Measurements from ENCODE around the gene ATP2B3. TPM values are rescaled to one million over a fixed set of nuclear protein-coding genes. Genes with fewer than 3 reads are reported as not detected.

ATP2B3 gene
- total RNA-seq, 6 donors from 2014 or later, result 0.10 to 0.55 (median 0.33) TPM; not detected in 2

DNA sequence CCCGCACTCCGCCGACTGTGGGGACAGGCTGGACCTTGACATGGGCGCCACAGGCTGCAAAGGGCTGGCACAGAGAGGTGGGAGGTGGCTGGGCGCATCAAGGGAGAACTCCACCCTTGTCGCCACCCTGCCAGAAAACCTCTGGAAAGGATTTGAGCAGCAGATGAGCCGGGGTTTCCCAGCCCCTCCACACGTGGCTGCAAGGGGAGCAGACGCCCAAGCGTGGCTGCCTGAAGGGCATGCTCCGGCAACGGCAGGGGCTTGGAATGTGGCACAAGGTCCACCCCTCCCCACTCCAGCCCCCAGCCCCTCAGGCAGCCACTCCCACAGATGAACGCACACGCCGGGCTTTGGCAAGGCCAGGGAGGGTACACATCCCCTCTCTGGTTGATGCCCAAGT, 18.1 kb upstream of the ATP2B3 start:
- TF ChIP-seq EP300 (IDR thresholded peaks at IDR 0.05) (no peak), POLR2AphosphoS5 (IDR thresholded peaks at IDR 0.05) (no peak), POLR2A (IDR thresholded peaks at IDR 0.05) (no peak)
- TF ChIP-seq, protein P1, sequence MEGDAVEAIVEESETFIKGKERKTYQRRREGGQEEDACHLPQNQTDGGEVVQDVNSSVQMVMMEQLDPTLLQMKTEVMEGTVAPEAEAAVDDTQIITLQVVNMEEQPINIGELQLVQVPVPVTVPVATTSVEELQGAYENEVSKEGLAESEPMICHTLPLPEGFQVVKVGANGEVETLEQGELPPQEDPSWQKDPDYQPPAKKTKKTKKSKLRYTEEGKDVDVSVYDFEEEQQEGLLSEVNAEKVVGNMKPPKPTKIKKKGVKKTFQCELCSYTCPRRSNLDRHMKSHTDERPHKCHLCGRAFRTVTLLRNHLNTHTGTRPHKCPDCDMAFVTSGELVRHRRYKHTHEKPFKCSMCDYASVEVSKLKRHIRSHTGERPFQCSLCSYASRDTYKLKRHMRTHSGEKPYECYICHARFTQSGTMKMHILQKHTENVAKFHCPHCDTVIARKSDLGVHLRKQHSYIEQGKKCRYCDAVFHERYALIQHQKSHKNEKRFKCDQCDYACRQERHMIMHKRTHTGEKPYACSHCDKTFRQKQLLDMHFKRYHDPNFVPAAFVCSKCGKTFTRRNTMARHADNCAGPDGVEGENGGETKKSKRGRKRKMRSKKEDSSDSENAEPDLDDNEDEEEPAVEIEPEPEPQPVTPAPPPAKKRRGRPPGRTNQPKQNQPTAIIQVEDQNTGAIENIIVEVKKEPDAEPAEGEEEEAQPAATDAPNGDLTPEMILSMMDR (IDR thresholded peaks at IDR 0.05), result no peak
- Histone ChIP-seq H3K4me1 (peaks cover 0 to 2% (median 0%) of the 10 kb centered on the region in 4 donors), H3K4me3 (no peak overlapping the region), H3K27ac (no peak overlapping the region), H3K9me3 (no peaks in the 10 kb centered on the region), H3K27me3 (no peaks in the 10 kb centered on the region), H3K36me3 (no peaks in the 10 kb centered on the region)
- peak in 1 of 2 donors; percentile 41 for DNase-seq
- no peak for ATAC-seq (ENCODE audit: low FRiP score in 2 of 2)
- 67 to 80% methylated on average over 3 to 15 of the region's 15 CpGs for WGBS, 2 donors

DNA sequence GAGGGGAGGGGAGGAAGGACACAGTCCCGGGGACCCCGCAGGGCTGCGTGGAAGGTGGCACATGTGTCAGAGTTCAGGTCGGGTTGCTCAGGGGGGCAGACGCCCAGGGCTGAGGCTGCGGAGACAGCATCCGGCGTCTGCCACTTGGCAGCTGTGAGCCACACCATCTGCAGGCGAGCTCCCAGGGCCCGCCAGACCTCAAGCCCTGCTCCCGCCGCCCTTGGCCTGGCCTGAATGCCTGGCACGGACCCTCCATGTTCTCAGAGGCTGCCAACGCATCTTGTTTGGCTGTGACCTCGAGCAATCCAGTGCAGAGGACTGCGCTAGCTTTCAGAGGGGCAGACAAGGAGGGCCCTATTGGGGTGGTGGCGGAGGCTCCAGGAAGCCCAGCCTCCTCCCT, 17.6 kb upstream of the ATP2B3 start:
- Histone ChIP-seq H3K27ac (no peak overlapping the region), H3K27me3 (no peaks in the 10 kb centered on the region), H3K4me3 (no peak overlapping the region), H3K36me3 (no peaks in the 10 kb centered on the region), H3K4me1 (no peaks in the 10 kb centered on the region), H3K9me3 (no peaks in the 10 kb centered on the region)
- peak in 1 of 2 donors; percentile 60 for DNase-seq
- TF ChIP-seq POLR2AphosphoS5 (IDR thresholded peaks at IDR 0.05) (no peak), EP300 (IDR thresholded peaks at IDR 0.05) (no peak), POLR2A (IDR thresholded peaks at IDR 0.05) (no peak)
- TF ChIP-seq, protein P1 (IDR thresholded peaks at IDR 0.05), result no peak
- ATAC-seq (ENCODE audit: low FRiP score in 2 of 2), result peak in 1 of 2 donors; percentile 14
- 83% methylated on average over 16 of the region's 17 CpGs; no CpG with 5 or more reads in 1 of the 2 donors for WGBS, 2 donors

DNA sequence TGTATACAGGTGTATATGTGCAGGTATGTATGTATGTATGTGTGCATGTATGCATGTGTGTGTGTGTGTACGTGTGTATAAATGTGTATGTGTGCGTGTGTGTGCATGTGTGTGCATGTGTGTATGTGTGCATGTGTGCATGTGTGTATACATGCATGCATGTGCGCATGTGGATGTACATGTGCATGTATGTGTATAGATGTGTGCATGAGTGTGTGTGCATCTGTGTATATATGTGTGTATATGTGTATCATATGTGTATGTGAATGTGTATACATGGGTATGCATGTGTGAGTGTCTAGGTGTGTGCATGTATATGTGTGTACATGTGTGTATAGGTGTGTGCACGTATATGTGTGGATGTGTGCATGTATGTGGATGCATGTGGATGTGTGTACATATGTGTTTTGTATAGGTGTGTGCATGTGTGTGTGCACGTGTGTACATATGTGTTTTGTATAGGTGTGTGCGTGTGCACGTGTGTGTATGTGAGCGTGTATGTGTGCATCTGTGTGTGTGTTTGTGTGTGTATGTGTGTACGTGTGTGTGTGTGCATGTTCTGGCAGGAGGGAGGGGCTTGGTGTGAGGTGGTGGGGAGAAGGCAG, 16.7 kb upstream of the ATP2B3 start:
- TF ChIP-seq EP300 (IDR thresholded peaks at IDR 0.05), result no peak
- TF ChIP-seq, protein P1 (IDR thresholded peaks at IDR 0.05), result no peak
- no peak for TF ChIP-seq POLR2AphosphoS5 (IDR thresholded peaks at IDR 0.05)
- TF ChIP-seq POLR2A (IDR thresholded peaks at IDR 0.05), result no peak

DNA sequence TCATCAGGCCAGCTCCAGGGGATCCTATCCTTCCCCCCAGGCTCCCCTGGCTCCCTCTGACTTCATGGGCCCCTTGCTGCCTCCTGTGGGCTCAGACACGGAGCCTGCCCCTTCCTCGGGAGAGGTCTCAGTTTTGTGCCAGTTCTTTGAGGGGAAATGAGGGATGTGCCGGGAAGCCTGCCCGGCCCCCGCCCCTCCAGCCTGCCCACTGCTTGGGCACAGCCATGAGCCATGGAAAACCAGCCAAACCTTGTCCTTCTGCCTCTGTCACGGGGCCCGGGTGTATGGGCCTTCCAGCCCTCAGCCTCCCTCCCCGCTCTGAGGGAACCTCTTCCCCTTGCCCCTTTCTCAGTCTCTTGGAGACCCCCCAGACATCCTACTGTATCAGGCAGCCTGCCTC, 15.9 kb upstream of the ATP2B3 start:
- H3K36me3 ChIP-seq, result no peaks in the 10 kb centered on the region
- H3K27ac ChIP-seq, result peak overlapping the region in 1 of 4 donors; percentile 42
- H3K27me3 ChIP-seq, result no peaks in the 10 kb centered on the region
- H3K4me1 ChIP-seq, result no peaks in the 10 kb centered on the region
- no peak for DNase-seq
- no peaks in the 10 kb centered on the region for H3K9me3 ChIP-seq
- ATAC-seq (ENCODE audit: low FRiP score in 2 of 2), result no peak
- no peak for TF ChIP-seq POLR2A (IDR thresholded peaks at IDR 0.05)
- TF ChIP-seq POLR2AphosphoS5 (IDR thresholded peaks at IDR 0.05), result no peak
- no peak for TF ChIP-seq EP300 (IDR thresholded peaks at IDR 0.05)
- TF ChIP-seq, protein P1 (IDR thresholded peaks at IDR 0.05), result no peak
- WGBS, 2 donors, result 86 to 96% methylated on average over 6 to 8 of the region's 8 CpGs
- H3K4me3 ChIP-seq, result no peak overlapping the region

More for the DNA sequence above, 16.7 kb upstream of the ATP2B3 start:
- Histone ChIP-seq H3K4me1 (no peaks in the 10 kb centered on the region), H3K27me3 (no peaks in the 10 kb centered on the region), H3K9me3 (no peaks in the 10 kb centered on the region), H3K36me3 (no peaks in the 10 kb centered on the region), H3K4me3 (no peak overlapping the region), H3K27ac (no peak overlapping the region)
- DNase-seq (no peak), ATAC-seq (ENCODE audit: low FRiP score in 2 of 2) (no peak)
- WGBS, 2 donors, result 90 to 99% methylated on average over 8 to 9 of the region's 9 CpGs

DNA sequence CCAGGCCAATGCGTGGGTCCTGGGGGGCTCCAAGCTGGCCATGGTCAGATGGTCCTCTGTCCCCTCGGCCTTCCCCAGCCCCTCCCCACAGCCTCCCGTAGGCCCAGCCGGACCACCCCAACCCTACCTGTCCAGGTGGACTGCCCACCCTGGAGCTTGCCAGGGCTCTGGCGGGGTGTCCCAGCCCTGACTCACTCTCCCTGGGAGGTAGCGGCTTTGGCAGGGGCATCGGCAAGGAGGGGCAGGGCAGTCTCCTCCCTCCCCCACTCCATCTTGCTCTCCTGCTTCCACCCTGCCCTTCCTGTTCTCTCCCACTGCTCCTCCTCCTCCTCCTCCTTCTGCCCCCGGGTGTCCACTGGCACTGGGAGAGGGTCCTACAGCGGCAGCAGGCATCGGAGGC, 15.3 kb upstream of the ATP2B3 start:
- Histone ChIP-seq H3K4me1 (peaks cover 0 to under 1% (median 0%) of the 10 kb centered on the region in 4 donors), H3K4me3 (no peak overlapping the region), H3K9me3 (no peaks in the 10 kb centered on the region), H3K27me3 (no peaks in the 10 kb centered on the region), H3K27ac (peak overlapping the region in 1 of 4 donors; percentile 42), H3K36me3 (no peaks in the 10 kb centered on the region)
- no peak for ATAC-seq (ENCODE audit: low FRiP score in 2 of 2)
- 63 to 82% methylated on average over 3 to 10 of the region's 10 CpGs for WGBS, 2 donors
- no peak for TF ChIP-seq POLR2AphosphoS5 (IDR thresholded peaks at IDR 0.05)
- TF ChIP-seq, protein P1 (IDR thresholded peaks at IDR 0.05), result no peak
- no peak for TF ChIP-seq EP300 (IDR thresholded peaks at IDR 0.05)
- no peak for TF ChIP-seq POLR2A (IDR thresholded peaks at IDR 0.05)
- peak in 1 of 2 donors; percentile 24 for DNase-seq

Measured in upper lobe of left lung (tissue), 6 donors.